Vagina (tissue), 2 donors: ENCODE data around the gene EPB41L3.

Experiments
- CTCF ChIP-seq, 3 experiments: fragments of 450-650 bp in 2 of 3; fragments of 200-600 bp in 1 of 3; sonication (generic) in 1 of 3; IDR thresholded peaks; one replicate each; pipeline ENCODE4 v1.5.1; 2017 to 2019; ENCODE audit warnings: antibody characterized with exemption in 3 of 3, mild to moderate bottlenecking in 2 of 3, moderate library complexity in 2 of 3
- POLR2A ChIP-seq, 2 donors: fragments of 450-650 bp; IDR thresholded peaks; one replicate each; pipeline ENCODE4 v1.6.1; 2017; ENCODE audit warnings: antibody characterized with exemption in 2 of 2, mild to moderate bottlenecking in 2 of 2, moderate library complexity in 2 of 2

- TF ChIP-seq CTCF (IDR thresholded peaks at IDR 0.05) (no peak), POLR2A (IDR thresholded peaks at IDR 0.05) (no peak)
Measured at GRCh38 chr18:5449858-5450509, 93.8 kb downstream of the EPB41L3 start.
